ENCODE measurements around the gene DYNLRB1. TPM values are rescaled to one million over a fixed set of nuclear protein-coding genes. Genes with fewer than 3 reads are reported as not detected.

DYNLRB1 gene
- total and polyA plus RNA-seq, 2 donors (not counting 1 experiment from before 2014, with no cell fraction given) = 107 to 352 TPM

DNA sequence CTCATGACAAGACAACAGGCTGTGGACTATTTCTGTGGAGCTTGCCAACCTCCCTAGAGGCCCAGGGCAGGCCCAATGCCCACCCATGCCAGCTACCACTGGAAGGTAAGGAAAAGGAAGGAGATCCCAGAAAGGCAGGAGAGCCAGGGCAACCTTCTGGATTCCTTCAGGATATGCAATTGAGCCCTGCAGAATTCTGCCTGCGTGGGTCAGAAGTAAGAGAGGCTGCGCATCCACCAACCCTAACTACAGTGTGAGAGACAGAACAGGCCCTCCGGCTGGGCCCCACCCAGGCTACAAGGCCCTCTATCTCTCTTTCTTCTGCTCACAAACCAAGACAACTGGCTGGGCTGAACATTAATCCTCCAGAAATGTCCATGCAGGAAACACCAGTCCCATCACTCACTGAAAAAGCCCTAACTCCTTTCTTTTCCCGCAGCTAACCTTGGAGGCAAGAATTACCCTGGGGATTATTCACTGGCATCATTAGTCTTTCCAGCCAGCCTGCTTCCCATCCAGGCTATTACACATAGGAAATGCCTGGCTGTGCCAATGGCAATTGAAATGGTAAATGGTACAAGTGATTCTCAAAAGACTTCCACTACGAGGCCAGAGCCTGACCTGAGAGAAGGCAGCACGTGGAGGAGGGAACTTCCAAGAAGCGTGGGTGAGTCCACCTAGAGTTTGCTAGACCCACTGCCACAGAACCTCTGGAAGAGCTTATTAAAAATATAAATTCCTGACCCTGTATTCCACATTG lies 57.5 kb downstream of the DYNLRB1 start:
- H3K4me2 ChIP-seq (ENCODE audit: extremely low read depth, insufficient read depth, low read length) = no peak overlapping the region
- no peak for TF ChIP-seq EZH2 (IDR thresholded peaks at IDR 0.05; ENCODE audit: low read length, missing control alignments)
- TF ChIP-seq, protein P1, sequence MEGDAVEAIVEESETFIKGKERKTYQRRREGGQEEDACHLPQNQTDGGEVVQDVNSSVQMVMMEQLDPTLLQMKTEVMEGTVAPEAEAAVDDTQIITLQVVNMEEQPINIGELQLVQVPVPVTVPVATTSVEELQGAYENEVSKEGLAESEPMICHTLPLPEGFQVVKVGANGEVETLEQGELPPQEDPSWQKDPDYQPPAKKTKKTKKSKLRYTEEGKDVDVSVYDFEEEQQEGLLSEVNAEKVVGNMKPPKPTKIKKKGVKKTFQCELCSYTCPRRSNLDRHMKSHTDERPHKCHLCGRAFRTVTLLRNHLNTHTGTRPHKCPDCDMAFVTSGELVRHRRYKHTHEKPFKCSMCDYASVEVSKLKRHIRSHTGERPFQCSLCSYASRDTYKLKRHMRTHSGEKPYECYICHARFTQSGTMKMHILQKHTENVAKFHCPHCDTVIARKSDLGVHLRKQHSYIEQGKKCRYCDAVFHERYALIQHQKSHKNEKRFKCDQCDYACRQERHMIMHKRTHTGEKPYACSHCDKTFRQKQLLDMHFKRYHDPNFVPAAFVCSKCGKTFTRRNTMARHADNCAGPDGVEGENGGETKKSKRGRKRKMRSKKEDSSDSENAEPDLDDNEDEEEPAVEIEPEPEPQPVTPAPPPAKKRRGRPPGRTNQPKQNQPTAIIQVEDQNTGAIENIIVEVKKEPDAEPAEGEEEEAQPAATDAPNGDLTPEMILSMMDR (conservative IDR thresholded peaks at IDR 0.05 in 1 of 2, IDR thresholded peaks at IDR 0.05 in 1 of 2; ENCODE audit: low read depth in 1 of 2, low read length in 2 of 2) = no peak
- H4K20me1 ChIP-seq (ENCODE audit: control insufficient read depth, extremely low read depth, insufficient read depth, low read length) = no peaks in the 10 kb centered on the region
- H3K9ac ChIP-seq (ENCODE audit: insufficient read depth, low read length) = no peak overlapping the region
- no peak overlapping the region for H3K4me3 ChIP-seq (replicated peaks in 1 of 4; ENCODE audit: control extremely low read depth in 1 of 4, insufficient read depth in 1 of 4, low read depth in 3 of 4, low read length in 4 of 4)
- DNase-seq (ENCODE audit: low read depth in 2 of 2) = no peak
- no peak overlapping the region for H2AFZ ChIP-seq (ENCODE audit: low read length)
- no peaks in the 10 kb centered on the region for H3K36me3 ChIP-seq (ENCODE audit: control insufficient read depth, insufficient read depth, low read length)
- H3K9me3 ChIP-seq (ENCODE audit: control insufficient read depth, insufficient read depth, low read depth, low read length) = no peaks in the 10 kb centered on the region
- H3K27me3 ChIP-seq (ENCODE audit: control insufficient read depth, insufficient read depth, low read length) = no peaks in the 10 kb centered on the region
- no peak overlapping the region for H3K27ac ChIP-seq (ENCODE audit: insufficient read depth, low read length)
- H3K79me2 ChIP-seq (ENCODE audit: control insufficient read depth, insufficient read depth, low read length) = no peaks in the 10 kb centered on the region
- H3K4me1 ChIP-seq (ENCODE audit: control insufficient read depth, extremely low read depth, insufficient read depth, low read length) = no peaks in the 10 kb centered on the region

DNA sequence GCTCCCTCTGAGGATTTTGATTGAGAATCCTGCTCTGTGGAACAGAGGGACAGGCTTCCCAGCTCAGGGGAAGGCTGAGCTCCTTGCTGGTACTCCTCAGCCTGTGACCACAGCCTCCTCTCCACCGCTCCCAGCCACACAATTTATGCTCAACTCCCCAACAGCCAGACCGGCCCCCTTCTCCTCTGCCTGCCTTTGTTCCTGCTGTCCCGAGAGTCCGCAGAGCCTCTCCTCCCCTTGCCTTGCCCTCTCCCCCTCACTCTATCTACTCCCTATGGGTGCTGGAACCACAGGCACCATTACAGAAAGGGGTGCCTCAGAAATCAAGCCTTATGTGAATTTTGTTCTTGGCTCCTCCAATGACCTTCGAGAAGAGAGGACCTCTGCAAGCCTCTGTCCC lies 58.2 kb downstream of the DYNLRB1 start:
- DNase-seq (ENCODE audit: low read depth in 2 of 2) = no peak
- Histone ChIP-seq H3K27ac (ENCODE audit: insufficient read depth, low read length) (no peak overlapping the region), H3K4me3 (replicated peaks in 1 of 4; ENCODE audit: control extremely low read depth in 1 of 4, insufficient read depth in 1 of 4, low read depth in 3 of 4, low read length in 4 of 4) (no peak overlapping the region), H3K79me2 (ENCODE audit: control insufficient read depth, insufficient read depth, low read length) (no peaks in the 10 kb centered on the region), H4K20me1 (ENCODE audit: control insufficient read depth, extremely low read depth, insufficient read depth, low read length) (no peaks in the 10 kb centered on the region), H3K4me2 (ENCODE audit: extremely low read depth, insufficient read depth, low read length) (no peak overlapping the region), H3K4me1 (ENCODE audit: control insufficient read depth, extremely low read depth, insufficient read depth, low read length) (peaks cover 3% of the 10 kb centered on the region), H3K27me3 (ENCODE audit: control insufficient read depth, insufficient read depth, low read length) (no peaks in the 10 kb centered on the region), H3K36me3 (ENCODE audit: control insufficient read depth, insufficient read depth, low read length) (no peaks in the 10 kb centered on the region), H2AFZ (ENCODE audit: low read length) (no peak overlapping the region), H3K9me3 (ENCODE audit: control insufficient read depth, insufficient read depth, low read depth, low read length) (no peaks in the 10 kb centered on the region), H3K9ac (ENCODE audit: insufficient read depth, low read length) (no peak overlapping the region)
- TF ChIP-seq, protein P1 (conservative IDR thresholded peaks at IDR 0.05 in 1 of 2, IDR thresholded peaks at IDR 0.05 in 1 of 2; ENCODE audit: low read depth in 1 of 2, low read length in 2 of 2) = no peak
- no peak for TF ChIP-seq EZH2 (IDR thresholded peaks at IDR 0.05; ENCODE audit: low read length, missing control alignments)

DNA sequence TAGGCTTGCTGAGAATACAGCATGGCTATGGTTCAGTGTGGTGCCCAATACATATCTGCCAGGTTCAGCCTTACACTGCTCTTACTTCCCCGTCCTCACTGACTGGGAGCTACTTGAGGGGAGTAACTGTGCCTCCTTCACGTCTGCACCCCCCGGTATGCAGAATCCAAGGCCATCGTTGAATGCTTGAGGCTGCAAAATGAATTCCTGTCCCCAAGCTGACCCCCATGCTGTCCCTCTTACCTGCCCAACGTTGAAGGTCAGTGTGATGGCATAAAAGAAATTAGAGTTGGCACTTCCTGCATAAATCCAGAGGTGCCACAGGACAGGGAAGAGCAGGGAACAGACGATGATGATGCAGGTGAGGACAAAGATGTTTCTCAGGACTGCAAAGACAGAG lies 58.6 kb downstream of the DYNLRB1 start:
- H3K27me3 ChIP-seq (ENCODE audit: control insufficient read depth, insufficient read depth, low read length) = no peaks in the 10 kb centered on the region
- no peaks in the 10 kb centered on the region for H3K36me3 ChIP-seq (ENCODE audit: control insufficient read depth, insufficient read depth, low read length)
- H3K9me3 ChIP-seq (ENCODE audit: control insufficient read depth, insufficient read depth, low read depth, low read length) = no peaks in the 10 kb centered on the region
- no peak overlapping the region for H3K27ac ChIP-seq (ENCODE audit: insufficient read depth, low read length)
- DNase-seq (ENCODE audit: low read depth in 2 of 2) = no peak
- H3K4me3 ChIP-seq (replicated peaks in 1 of 4; ENCODE audit: control extremely low read depth in 1 of 4, insufficient read depth in 1 of 4, low read depth in 3 of 4, low read length in 4 of 4) = no peak overlapping the region
- H3K9ac ChIP-seq (ENCODE audit: insufficient read depth, low read length) = no peak overlapping the region
- H2AFZ ChIP-seq (ENCODE audit: low read length) = no peak overlapping the region
- no peaks in the 10 kb centered on the region for H4K20me1 ChIP-seq (ENCODE audit: control insufficient read depth, extremely low read depth, insufficient read depth, low read length)
- H3K79me2 ChIP-seq (ENCODE audit: control insufficient read depth, insufficient read depth, low read length) = no peaks in the 10 kb centered on the region
- peaks cover 5% of the 10 kb centered on the region for H3K4me1 ChIP-seq (ENCODE audit: control insufficient read depth, extremely low read depth, insufficient read depth, low read length)
- H3K4me2 ChIP-seq (ENCODE audit: extremely low read depth, insufficient read depth, low read length) = no peak overlapping the region
- TF ChIP-seq, protein P1 (conservative IDR thresholded peaks at IDR 0.05 in 1 of 2, IDR thresholded peaks at IDR 0.05 in 1 of 2; ENCODE audit: low read depth in 1 of 2, low read length in 2 of 2) = no peak
- TF ChIP-seq EZH2 (IDR thresholded peaks at IDR 0.05; ENCODE audit: low read length, missing control alignments) = no peak

All from fibroblast of lung (primary cell).